HepG2 (cell line): ENCODE measurements around the gene C1orf141. TPM values are rescaled to one million over a fixed set of nuclear protein-coding genes. Genes with fewer than 3 reads are reported as not detected.
A peak's percentile ranks its signal among the peaks of the same experiment; 100 is the strongest.

ENCODE experiments used
- ARID2 ChIP-seq: sonication (generic); formaldehyde crosslinking; IDR thresholded peaks from 2 replicates; pipeline ENCODE4 v1.8.1; 2022; ENCODE audit warnings: mild to moderate bottlenecking, missing genetic modification reagents, borderline replicate concordance
- ETS1 ChIP-seq: sonication (generic); formaldehyde crosslinking; IDR thresholded peaks from 2 replicates; pipeline ENCODE4 v1.4.0; 2020; ENCODE audit warnings: missing genetic modification reagents
- FOXO1 ChIP-seq: sonication (generic); formaldehyde crosslinking; IDR thresholded peaks from 2 replicates; pipeline ENCODE4 v1.4.0; 2020; ENCODE audit warnings: missing genetic modification reagents
- GABPA ChIP-seq, 2 experiments: IDR thresholded peaks; 2 replicates each; pipeline ENCODE4 v1.6.1; 2011 to 2016; ENCODE audit warnings: low read depth in 2 of 2, low read length in 1 of 2, missing biosample characterization in 1 of 2, missing genetic modification characterization in 1 of 2
- GFI1 ChIP-seq: sonication (generic); formaldehyde crosslinking; IDR thresholded peaks from 2 replicates; pipeline ENCODE4 v1.5.0; 2020; ENCODE audit warnings: missing genetic modification reagents, mild to moderate bottlenecking, borderline replicate concordance
- GLI4 ChIP-seq: sonication (generic); formaldehyde crosslinking; IDR thresholded peaks from 2 replicates; pipeline ENCODE4 v1.5.1; 2020; ENCODE audit warnings: missing genetic modification reagents, mild to moderate bottlenecking, moderate library complexity, borderline replicate concordance
- HNF1B ChIP-seq: sonication (generic); formaldehyde crosslinking; IDR thresholded peaks from 2 replicates; pipeline ENCODE4 v1.5.1; 2020; ENCODE audit warnings: mild to moderate bottlenecking, moderate library complexity, missing genetic modification reagents
- KMT2A ChIP-seq: sonication (generic); formaldehyde crosslinking; IDR thresholded peaks from 2 replicates; pipeline ENCODE4 v1.4.0; 2020; ENCODE audit warnings: missing genetic modification reagents
- POLR2AphosphoS5 ChIP-seq: IDR thresholded peaks from 2 replicates; pipeline ENCODE4 v1.6.1; 2012; ENCODE audit warnings: low read depth, low read length
- TEAD3 ChIP-seq: optimal IDR thresholded peaks from 2 replicates; pipeline ENCODE3; 2016; ENCODE audit warnings: borderline replicate concordance
- YY1 ChIP-seq: IDR thresholded peaks from 2 replicates; pipeline ENCODE4 v1.6.1; 2011; ENCODE audit warnings: low read length, low read depth, moderate library complexity, mild to moderate bottlenecking; ENCODE audit not compliant: insufficient read depth, insufficient replicate concordance
- ZBTB44 ChIP-seq: sonication (generic); formaldehyde crosslinking; IDR thresholded peaks from 2 replicates; pipeline ENCODE4 v1.4.0; 2020; ENCODE audit warnings: missing genetic modification reagents
- ZFP37 ChIP-seq: sonication (generic); formaldehyde crosslinking; IDR thresholded peaks from 2 replicates; pipeline ENCODE4 v1.4.0; 2020; ENCODE audit warnings: missing genetic modification reagents, borderline replicate concordance
- ZNF24 ChIP-seq: fragments of 450-650 bp; IDR thresholded peaks from 2 replicates; pipeline ENCODE4 v1.6.1; 2017; ENCODE audit warnings: antibody characterized with exemption, mild to moderate bottlenecking
- ZNF512B ChIP-seq: sonication (generic); formaldehyde crosslinking; IDR thresholded peaks from 2 replicates; pipeline ENCODE4 v1.5.1; 2020; ENCODE audit warnings: missing genetic modification reagents, mild to moderate bottlenecking, borderline replicate concordance
- ZNF570 ChIP-seq: sonication (generic); formaldehyde crosslinking; IDR thresholded peaks from 2 replicates; pipeline ENCODE4 v1.4.0; 2020; ENCODE audit warnings: mild to moderate bottlenecking, missing genetic modification reagents, borderline replicate concordance
- ZNF639 ChIP-seq: conservative IDR thresholded peaks from 2 replicates; pipeline ENCODE4 v1.6.1; 2018; ENCODE audit warnings: missing genetic modification reagents
- polyA plus RNA-seq, 8 experiments: library from polyadenylated mRNA; depleted of rRNA in 3 of 8; stranded (reverse) in 7 of 8; unstranded in 1 of 8; fragments of >200 nt; fragmentation: Illumina TruSeq in 4 of 8; extraction: Trizol in 4 of 8; gene quantifications; 2 replicates each; pipeline versions ENCODE4 v1.2.1 to v1.2.3, GENCODE V29; 2011 to 2016; ENCODE audit warnings: low read depth in 4 of 8, missing spikeins in 1 of 8, mixed read lengths in 1 of 8; ENCODE audit not compliant: insufficient read depth in 1 of 8
- total RNA-seq, 5 experiments: library from RNA; depleted of rRNA; stranded (reverse); fragments of >200 nt; fragmentation: Illumina TruSeq; extraction: Trizol; gene quantifications; 2 replicates each; pipeline ENCODE4 v1.2.3, GENCODE V29; 2016; ENCODE audit warnings: low read depth in 1 of 5

C1orf141 gene
- total and polyA plus RNA-seq, 2 of the 13 experiments (the other 11 are each of a cell fraction or from before 2014, with no cell fraction given), result not detected

- no peak for TF ChIP-seq ZNF639 (CRISPR knock-in tag)
- no peak for TF ChIP-seq ZNF24
- TF ChIP-seq ETS1 (CRISPR knock-in tag), result no peak
- no peak for TF ChIP-seq POLR2AphosphoS5
- no peak for TF ChIP-seq GLI4 (CRISPR knock-in tag)
- no peak for TF ChIP-seq ZBTB44
- peak; percentile 57; the same call in 1 of the 2 replicates for TF ChIP-seq HNF1B (CRISPR knock-in tag)
- TF ChIP-seq ZFP37, result no peak
- peak; percentile 14 for TF ChIP-seq KMT2A (CRISPR knock-in tag)
- TF ChIP-seq YY1, result no peak
- TF ChIP-seq GFI1 (CRISPR knock-in tag), result no peak
- TF ChIP-seq GABPA (IDR thresholded peaks at IDR 0.05; ENCODE audit: low read depth, low read length), result no peak
- no peak for TF ChIP-seq GABPA (CRISPR knock-in tag; IDR thresholded peaks at IDR 0.05; ENCODE audit: low read depth)
- no peak for TF ChIP-seq FOXO1 (CRISPR knock-in tag)
- TF ChIP-seq ZNF512B, result no peak
- TF ChIP-seq TEAD3 (CRISPR knock-in tag), result peak; percentile 12
- TF ChIP-seq ARID2 (CRISPR knock-in tag), result no peak
- TF ChIP-seq ZNF570 (CRISPR knock-in tag), result peak; percentile 5; the same call in 1 of the 2 replicates
Measured at GRCh38 chr1:67052741-67053534, 81.8 kb downstream of the C1orf141 start (continued).
